Right ventricle myocardium superior (tissue), 1 donor: ENCODE results near the gene PIWIL1. TPM values are rescaled to one million over a fixed set of nuclear protein-coding genes. Genes with fewer than 3 reads are reported as not detected.

Experiments used
- ATAC-seq: fragments of 200-7000 bp; cut with Tn5 transposase; one replicate; pipeline ENCODE4 v1.9.1; 2020; ENCODE audit warnings: mild to moderate bottlenecking; ENCODE audit not compliant: poor library complexity
- DNase-seq: peaks from one replicate; pipeline ENCODE4 v3.0.0-alpha.2; 2020
- intact Hi-C: fragments of 100-400 bp; cut with DNase I; formaldehyde crosslinking; loops from one replicate; pipeline ENCODE4 v1.11.2; 2022
- total RNA-seq: library from RNA; stranded (reverse); fragmentation: NEBNext Ultra II Directional; extraction: Animal tissue kit (Norgen Biotek cat#: 25700); gene quantifications from one replicate; pipeline ENCODE4 v1.2.1, GENCODE V29; 2021
- donor health status: DM: no; HTN: yes; CAD: no; lungs with severe emphysema.

The PIWIL1 gene
- total RNA-seq, 1 donor from 2014 or later: not detected

DNA sequence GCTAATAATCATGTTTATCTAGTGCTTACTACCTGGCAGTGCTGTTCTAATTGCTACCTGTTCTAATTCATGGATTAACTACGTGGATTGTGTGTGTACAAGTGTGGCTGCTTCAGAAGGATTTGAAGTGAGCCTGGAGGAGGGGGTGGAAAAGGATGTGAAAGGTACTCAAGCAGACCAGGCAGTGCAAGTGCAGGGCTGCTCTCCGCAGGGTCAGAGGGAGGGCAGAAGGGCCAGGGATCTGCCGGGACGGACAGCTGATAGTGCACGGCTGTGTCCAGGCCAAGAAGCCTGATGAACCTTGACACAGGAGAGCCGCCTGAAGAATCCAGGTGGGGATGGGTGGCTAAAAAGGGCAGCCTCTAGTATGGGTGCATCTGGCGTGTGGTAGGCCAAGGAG is 28.5 kb downstream of the PIWIL1 start:
- no peak for ATAC-seq
- no peak for DNase-seq
- intact Hi-C loops: no loop called here

DNA sequence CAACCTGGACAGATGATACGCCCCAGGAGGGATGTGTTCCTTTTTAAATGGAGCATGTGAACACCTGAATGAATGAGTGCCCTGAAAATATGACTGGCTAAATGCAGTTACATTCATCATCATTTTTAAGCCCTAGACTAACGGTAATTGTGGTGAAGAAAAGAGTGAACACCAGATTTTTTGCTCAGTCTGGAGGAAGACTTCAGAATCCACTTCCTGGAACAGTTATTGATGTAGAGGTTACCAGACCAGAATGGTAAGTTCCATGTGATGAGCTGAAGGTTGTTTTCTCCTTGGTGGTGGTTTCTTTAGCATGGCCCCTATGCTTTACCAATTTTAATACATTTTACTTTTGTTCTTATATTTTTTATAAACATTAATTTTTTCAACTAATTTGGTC is 29.3 kb downstream of the PIWIL1 start:
- DNase-seq (no peak), ATAC-seq (no peak)

DNA sequence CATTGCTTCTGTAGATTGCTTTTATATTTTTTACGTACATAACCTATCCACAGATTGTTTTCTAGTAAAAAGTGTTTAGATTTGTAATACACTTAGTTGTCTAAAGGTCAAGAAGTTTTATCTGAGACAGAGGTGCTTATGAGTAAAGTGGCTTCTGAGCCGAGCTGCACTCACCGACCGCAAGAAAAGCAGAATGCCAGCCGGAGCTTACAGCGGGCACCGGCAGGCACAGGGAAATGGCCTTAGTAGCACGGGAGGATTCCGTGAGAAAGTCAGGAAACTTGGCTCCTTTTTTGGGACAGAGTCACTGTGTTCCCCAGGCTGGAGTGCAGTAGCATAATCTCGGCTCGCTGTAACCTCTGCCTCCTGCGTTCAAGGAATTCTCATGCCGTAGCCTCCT is 29.8 kb downstream of the PIWIL1 start:
- intact Hi-C loops: no loop called here
- no peak for ATAC-seq

More for the DNA sequence above, 29.3 kb downstream of the PIWIL1 start:
- intact Hi-C loops: no loop called here

GRCh38 chr12:130369816-130370215 is 32.1 kb downstream of the PIWIL1 start:
- ATAC-seq (no peak), DNase-seq (no peak)
- intact Hi-C loops: no loop called here

More for the DNA sequence above, 29.8 kb downstream of the PIWIL1 start:
- no peak for DNase-seq

GRCh38 chr12:130371296-130371695 is 33.6 kb downstream of the PIWIL1 start:
- no peak for DNase-seq
- intact Hi-C loops: no loop called here
- ATAC-seq: no peak

DNA sequence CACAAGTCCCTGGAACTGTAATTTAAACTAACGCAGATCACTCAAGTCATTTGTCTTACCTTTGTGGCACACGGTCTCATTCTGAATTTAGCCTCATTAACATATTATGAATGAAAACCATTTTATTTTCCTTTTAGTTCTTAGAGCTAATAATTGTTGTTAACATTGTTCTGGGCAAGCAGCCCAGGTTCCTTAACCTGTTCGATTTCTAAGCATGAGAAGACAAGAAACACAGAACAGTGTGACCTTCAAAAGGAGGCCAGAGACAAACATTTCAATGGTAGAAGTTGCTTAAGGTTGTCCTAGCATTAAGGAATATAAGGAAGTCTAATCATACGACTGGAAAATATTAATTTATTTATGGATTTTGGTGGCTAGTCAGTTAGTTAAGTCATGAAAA is 35.2 kb downstream of the PIWIL1 start:
- no peak for DNase-seq
- ATAC-seq: no peak
- intact Hi-C loops: no loop called here

DNA sequence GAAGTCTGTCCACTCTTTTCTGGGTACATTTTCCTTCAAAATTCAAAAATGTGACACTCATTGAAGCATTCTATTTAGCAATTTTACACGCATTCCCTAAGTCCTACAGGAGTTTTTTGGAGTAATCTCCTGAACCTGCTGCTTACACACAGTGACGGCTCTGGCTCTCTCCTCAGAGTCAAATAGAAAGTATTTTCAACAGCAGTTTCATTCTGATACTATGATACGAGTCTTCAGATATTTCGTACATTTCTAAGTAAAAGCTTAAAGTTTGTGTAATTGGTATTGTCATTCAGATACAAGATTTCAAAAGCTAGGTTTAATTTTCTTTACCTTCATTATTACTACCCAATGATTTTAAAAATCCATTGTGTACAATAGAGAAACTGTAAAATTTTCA is 36.4 kb downstream of the PIWIL1 start:
- ATAC-seq (no peak), DNase-seq (no peak)
- intact Hi-C loops: no loop called here

GRCh38 chr12:130375296-130376287 is 37.9 kb downstream of the PIWIL1 start:
- intact Hi-C loops: no loop called here
- no peak for ATAC-seq
- no peak for DNase-seq

DNA sequence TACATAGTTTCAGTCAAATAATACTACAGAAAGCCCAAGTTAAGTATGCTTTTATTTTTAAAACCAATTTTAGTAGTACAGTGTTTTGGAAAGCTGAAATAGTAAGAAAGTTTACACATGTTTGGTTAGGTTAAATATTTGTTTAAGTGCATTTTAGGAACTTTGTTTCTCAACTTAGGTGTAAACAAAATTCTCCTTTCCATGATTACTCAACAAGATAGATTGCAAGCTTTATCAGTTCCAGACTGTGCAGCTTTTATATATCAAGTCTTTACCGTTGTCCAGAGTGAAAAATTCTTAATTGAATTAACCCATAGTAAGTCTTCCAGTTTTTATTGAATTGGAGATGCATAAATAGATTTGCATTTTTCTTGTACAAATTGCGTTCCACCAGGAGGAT is 45.1 kb downstream of the PIWIL1 start:
- ATAC-seq: no peak
- intact Hi-C loops: no loop called here
- no peak for DNase-seq

GRCh38 chr12:130384234-130384633 is 46.5 kb downstream of the PIWIL1 start:
- no peak for DNase-seq
- ATAC-seq: no peak
- intact Hi-C loops: no loop called here

DNA sequence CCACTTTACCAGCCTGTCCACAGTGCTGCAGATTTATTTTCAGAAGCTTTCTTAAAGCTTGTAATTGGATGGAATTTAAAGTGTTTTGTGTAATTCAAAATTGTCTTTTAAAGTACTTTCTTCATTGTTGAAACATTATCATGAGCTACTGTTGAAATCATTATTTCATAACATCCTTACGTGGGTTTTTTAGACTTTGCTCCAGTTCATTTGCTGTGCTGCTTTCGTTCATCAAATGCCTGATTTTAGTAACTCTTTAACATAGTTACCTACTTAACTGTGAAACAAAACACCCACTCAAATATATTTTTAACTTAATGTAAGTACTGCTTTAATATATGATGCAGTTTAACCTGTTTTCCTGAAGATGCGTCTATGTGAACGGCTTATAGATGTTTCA is 47.5 kb downstream of the PIWIL1 start:
- intact Hi-C loops: no loop called here
- DNase-seq (no peak), ATAC-seq (no peak)

GRCh38 chr12:130391186-130391585 is 53.5 kb downstream of the PIWIL1 start:
- no peak for DNase-seq
- intact Hi-C loops: no loop called here
- ATAC-seq: no peak

GRCh38 chr12:130394906-130395305 is 57.2 kb downstream of the PIWIL1 start:
- intact Hi-C loops: no loop called here
- ATAC-seq: no peak

DNA sequence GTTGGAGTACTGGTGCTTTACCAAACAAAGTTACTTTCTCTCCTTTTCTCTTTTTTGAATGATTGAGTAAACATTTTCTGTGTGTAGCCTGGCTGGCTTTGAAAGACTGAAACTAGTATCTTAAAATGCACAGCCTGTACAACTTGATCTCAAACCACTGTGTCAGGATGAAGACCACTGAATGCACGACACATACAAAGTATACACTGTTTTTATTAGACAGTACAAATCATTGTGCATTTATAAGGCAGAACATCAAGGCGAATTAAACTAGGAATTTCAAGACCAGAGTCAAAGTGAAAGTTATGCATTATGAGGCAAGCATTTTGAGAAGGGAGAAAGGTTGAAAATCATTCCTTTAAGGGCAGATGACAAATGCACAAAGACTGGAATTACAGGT is 59.0 kb downstream of the PIWIL1 start:
- no peak for ATAC-seq
- DNase-seq: no peak
- intact Hi-C loops: no loop called here

More at GRCh38 chr12:130394906-130395305, 57.2 kb downstream of the PIWIL1 start:
- DNase-seq: no peak

DNA sequence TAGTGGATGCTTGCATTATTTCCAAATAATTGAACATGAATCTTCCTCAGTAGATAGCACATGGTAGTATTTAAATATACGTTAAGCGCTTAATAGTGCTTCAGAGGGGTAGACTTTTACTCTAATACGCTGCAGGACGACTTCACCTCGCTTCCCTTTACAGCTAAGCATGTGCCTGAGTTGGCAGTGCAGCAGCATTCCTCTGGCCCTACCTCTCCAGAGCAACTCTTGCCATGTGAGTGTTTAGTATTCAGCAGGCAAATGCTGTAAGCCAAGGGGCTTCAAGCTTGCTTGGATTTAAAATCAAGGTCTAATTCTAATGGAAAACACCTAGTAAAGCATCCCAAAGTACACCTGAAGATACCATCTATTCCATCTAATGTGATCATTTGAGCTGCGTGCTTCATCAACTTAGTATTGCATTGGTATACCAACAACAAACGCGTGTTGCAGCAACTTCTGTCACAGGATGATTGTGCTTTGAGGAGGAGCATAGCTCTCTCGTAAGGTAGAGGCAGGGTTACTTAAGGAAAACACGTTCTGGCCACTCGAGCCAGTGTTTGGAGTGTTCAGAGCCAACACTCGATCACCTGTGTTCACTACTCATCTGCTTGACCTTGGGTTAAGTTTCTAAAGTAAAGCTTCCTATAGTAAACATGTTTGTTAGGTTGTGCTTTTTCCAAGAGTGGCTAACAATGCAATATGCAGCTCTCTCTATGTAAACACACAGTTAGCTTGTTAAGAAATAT is 60.6 kb downstream of the PIWIL1 start:
- ATAC-seq: peak; percentile 80
- DNase-seq: no peak
- intact Hi-C loops: no loop called here

DNA sequence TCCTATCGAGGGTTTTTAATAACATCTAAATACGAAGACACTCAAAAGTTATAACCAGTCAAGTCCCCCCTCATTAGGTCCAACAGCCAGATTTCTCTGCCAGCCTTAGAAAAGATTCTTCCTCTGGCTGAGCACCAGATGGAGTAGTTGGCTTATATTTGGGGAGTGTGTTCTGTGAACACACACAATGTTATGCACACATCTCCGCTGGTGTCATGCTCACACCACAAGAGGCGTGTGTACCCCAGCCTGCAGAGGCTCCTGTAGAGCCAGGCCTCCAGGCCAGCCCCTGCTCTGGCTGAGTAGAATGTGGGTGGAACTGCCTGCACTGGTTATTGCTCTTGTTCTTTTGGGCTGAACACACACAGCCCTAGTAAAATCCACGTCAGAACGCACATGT is 64.0 kb downstream of the PIWIL1 start:
- ATAC-seq (peak; percentile 68), DNase-seq (no peak)
- intact Hi-C loops: loop anchor here (2.0 to 10.0 kb wide), 2 partner anchors 347 to 413 kb away; no protein-coding TSS in a partner anchor

DNA sequence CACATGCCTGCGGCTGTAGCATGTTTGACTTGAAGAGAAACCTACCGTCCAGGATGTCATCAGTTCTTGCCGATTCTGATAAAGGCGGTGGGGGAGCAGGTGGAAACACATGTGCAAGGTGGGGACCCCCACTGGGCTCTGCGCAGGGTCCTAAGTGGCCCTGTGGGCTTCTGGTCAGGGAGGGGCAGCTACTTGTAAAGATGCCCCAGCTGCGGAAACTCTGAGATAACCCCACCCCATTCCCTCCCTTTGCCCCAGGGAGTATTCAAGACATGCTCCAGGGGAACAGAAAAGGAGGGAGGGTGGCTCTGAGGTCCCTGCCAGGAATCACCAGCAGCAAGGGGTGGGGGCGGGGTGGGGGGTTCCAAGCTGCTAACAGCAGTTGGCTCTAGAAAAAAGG is 67.6 kb downstream of the PIWIL1 start:
- ATAC-seq (no peak), DNase-seq (no peak)
- intact Hi-C loops: loop anchor here (10.0 kb wide), 1 partner anchor 409 kb away; no protein-coding TSS in a partner anchor

DNA sequence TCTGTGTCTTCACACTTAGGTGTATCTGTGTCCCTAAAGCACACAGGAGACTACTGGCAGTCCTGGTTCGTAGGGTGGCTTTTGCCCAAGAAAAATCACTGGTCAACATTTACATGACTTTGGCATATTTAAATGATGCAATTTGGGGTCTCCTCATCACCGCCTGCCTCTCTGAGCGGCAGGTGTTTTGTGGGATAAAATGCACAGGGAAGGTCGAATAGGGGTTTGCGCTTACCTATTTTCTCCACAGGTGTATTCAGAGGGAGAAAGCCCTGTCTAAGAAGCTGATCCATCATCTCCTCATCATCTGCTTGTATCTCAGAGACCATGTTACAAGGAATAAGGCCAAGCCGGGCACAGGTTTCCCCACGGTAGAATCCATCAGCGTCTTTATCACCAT is 74.7 kb downstream of the PIWIL1 start:
- intact Hi-C loops: no loop called here
- ATAC-seq: no peak
- no peak for DNase-seq

DNA sequence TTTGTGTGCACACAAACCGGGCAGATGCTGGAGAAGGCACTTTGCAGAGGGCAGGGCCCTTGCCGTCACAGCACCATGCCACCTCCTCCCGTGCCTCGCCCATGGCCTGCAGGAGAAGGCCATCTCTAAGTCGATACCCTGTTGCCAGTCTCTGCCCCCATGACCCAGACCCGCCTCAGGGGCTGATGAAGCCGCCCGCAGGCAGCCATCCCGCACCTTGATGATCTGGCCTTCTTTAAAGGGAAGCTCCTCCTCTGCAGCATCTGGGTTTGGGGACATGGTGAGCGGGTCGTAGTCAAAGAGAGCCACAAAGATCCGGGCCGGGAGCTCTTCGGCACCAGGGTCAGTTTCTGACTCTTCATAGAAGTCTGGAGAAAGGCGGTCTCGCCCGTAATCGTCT is 76.2 kb downstream of the PIWIL1 start:
- intact Hi-C loops: no loop called here
- DNase-seq (no peak), ATAC-seq (no peak)

DNA sequence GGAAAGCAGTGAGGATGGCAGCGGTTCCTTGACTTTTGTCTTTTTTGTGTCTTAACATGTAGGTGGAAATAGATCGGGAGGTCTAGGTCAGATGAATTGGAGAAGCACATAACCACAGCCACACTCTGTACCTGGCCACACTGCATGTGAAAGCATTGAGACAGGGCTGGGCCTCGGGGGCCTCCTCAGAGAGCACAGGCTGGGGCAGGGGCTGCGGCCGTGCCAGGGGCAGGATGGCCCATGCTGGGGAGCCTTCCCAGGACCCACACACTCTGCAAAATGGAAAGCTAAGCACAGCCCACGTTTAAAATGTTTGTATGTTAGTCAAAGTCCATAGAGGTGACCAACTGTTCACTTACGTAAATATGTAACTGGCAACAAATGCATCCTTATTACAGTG is 76.7 kb downstream of the PIWIL1 start:
- ATAC-seq: no peak
- intact Hi-C loops: no loop called here
- DNase-seq: no peak
